CD4-positive, CD25-positive, alpha-beta regulatory T cell (primary cell): ENCODE measurements around the gene CDK10. TPM values are rescaled to one million over a fixed set of nuclear protein-coding genes. Genes with fewer than 3 reads are reported as not detected.
"Not testable (repeated sequence)": the region's sequence is repeated elsewhere in the genome, so short reads cannot be mapped to it uniquely, and the experiment has no call there.

Source experiments
- ATAC-seq, 2 donors: fragments of 150-1000 bp; cut with Tn5 transposase; one replicate each; pipeline ENCODE4 v1.10.0; 2021; ENCODE audit warnings: low read depth in 2 of 2, moderate number of reproducible peaks in 2 of 2, moderate library complexity in 1 of 2
- DNase-seq, 3 donors: peaks; one replicate each; pipeline versions ENCODE4 v3.0.0 to v3.0.0-alpha.2; 2012 to 2022; ENCODE audit warnings: mixed read lengths in 1 of 3
- H3K27ac ChIP-seq: one replicate; pipeline ENCODE4 v1.7.0; 2013; ENCODE audit warnings: mild to moderate bottlenecking, low read length; ENCODE audit not compliant: insufficient read depth, poor library complexity, severe bottlenecking
- H3K27me3 ChIP-seq: one replicate; pipeline ENCODE4 v1.7.0; 2013; ENCODE audit warnings: low read length; ENCODE audit not compliant: control insufficient read depth, insufficient read depth
- H3K36me3 ChIP-seq: one replicate; pipeline ENCODE4 v1.7.0; 2013; ENCODE audit warnings: mild to moderate bottlenecking, low read length, moderate library complexity; ENCODE audit not compliant: control insufficient read depth, insufficient read depth
- H3K4me1 ChIP-seq: 2 replicates; pipeline ENCODE4 v1.7.0; 2013; ENCODE audit warnings: mild to moderate bottlenecking, low read length; ENCODE audit not compliant: insufficient read depth, control insufficient read depth, poor library complexity, severe bottlenecking
- H3K4me3 ChIP-seq: one replicate; pipeline ENCODE4 v1.7.0; 2013; ENCODE audit warnings: low read depth, mild to moderate bottlenecking, low read length, moderate library complexity
- H3K9me3 ChIP-seq, 2 experiments: 1 replicate in 1 of 2; 2 replicates in 1 of 2; pipeline ENCODE4 v1.7.0; 2013; ENCODE audit warnings: low read length in 2 of 2, mild to moderate bottlenecking in 1 of 2, moderate library complexity in 1 of 2; ENCODE audit not compliant: control insufficient read depth in 2 of 2
- H3K27ac Mint-ChIP-seq, 3 donors: one replicate each; pipeline ENCODE4 v1.8.0; 2020 to 2022; ENCODE audit warnings: mild to moderate bottlenecking in 3 of 3, mixed read lengths in 3 of 3, moderate library complexity in 2 of 3
- H3K27me3 Mint-ChIP-seq: one replicate; pipeline ENCODE4 v1.8.0; 2022; ENCODE audit warnings: mild to moderate bottlenecking, mixed read lengths
- H3K36me3 Mint-ChIP-seq: one replicate; pipeline ENCODE4 v1.8.0; 2020; ENCODE audit warnings: mixed read lengths
- H3K4me1 Mint-ChIP-seq, 4 donors: one replicate each; pipeline ENCODE4 v1.8.0; 2020 to 2022; ENCODE audit warnings: mixed read lengths in 4 of 4, mild to moderate bottlenecking in 1 of 4
- H3K4me3 Mint-ChIP-seq, 4 donors: one replicate each; pipeline ENCODE4 v1.8.0; 2020 to 2022; ENCODE audit warnings: mild to moderate bottlenecking in 4 of 4, mixed read lengths in 4 of 4, moderate library complexity in 3 of 4
- H3K9me3 Mint-ChIP-seq, 7 donors: one replicate each; pipeline ENCODE4 v1.8.0; 2020 to 2022; ENCODE audit warnings: mixed read lengths in 7 of 7, mild to moderate bottlenecking in 3 of 7, moderate library complexity in 2 of 7
- polyA plus RNA-seq, 4 donors: library from polyadenylated mRNA; unstranded; fragments of 300-500 nt; fragmentation: Illumina TruSeq; gene quantifications; one replicate each; pipeline ENCODE4 v1.2.3, GENCODE V29; 2021
- total RNA-seq: library from RNA; stranded (reverse); gene quantifications from one replicate; pipeline ENCODE4 v1.2.3, GENCODE V29; 2022

CDK10 gene
- total and polyA plus RNA-seq, 5 donors from 2014 or later: 20.5 to 97.5 (median 24.4) TPM

- H3K4me3 Mint-ChIP-seq: peak overlapping the region in 2 of 4 donors; percentile 2 to 52
These were observed 6.8 kb downstream of the CDK10 start for GRCh38 chr16:89693289-89693731.

GRCh38 chr16:89693931-89694783 is 7.7 kb downstream of the CDK10 start:
- DNase-seq: no peak

More at GRCh38 chr16:89693289-89693731, 6.8 kb downstream of the CDK10 start:
- no peaks in the 10 kb centered on the region for H3K27me3 Mint-ChIP-seq
- Histone ChIP-seq H3K27ac (no peak overlapping the region), H3K4me3 (no peak overlapping the region), H3K27me3 (no peaks in the 10 kb centered on the region), H3K9me3 (no peaks in the 10 kb centered on the region), H3K36me3 (peaks cover 29% of the 10 kb centered on the region), H3K4me1 (peaks cover 14% of the 10 kb centered on the region)
- no peaks in the 10 kb centered on the region for H3K9me3 Mint-ChIP-seq
- no peak overlapping the region for H3K27ac Mint-ChIP-seq
- H3K36me3 Mint-ChIP-seq: peaks cover 13% of the 10 kb centered on the region
- ATAC-seq (no peak), DNase-seq (no peak)
- H3K4me1 Mint-ChIP-seq: peaks cover 0 to 20% (median 0%) of the 10 kb centered on the region in 4 donors

GRCh38 chr16:89694784-89695085 is 8.2 kb downstream of the CDK10 start:
- ATAC-seq, H3K27me3 Mint-ChIP-seq, H3K27ac Mint-ChIP-seq, H3K9me3 Mint-ChIP-seq, H3K4me3 ChIP-seq, H3K9me3 ChIP-seq, H3K27ac ChIP-seq, H3K27me3 ChIP-seq, DNase-seq, H3K4me3 Mint-ChIP-seq: not testable (repeated sequence)
- H3K4me1 Mint-ChIP-seq: peaks cover 0 to 23% (median under 1%) of the 10 kb centered on the region in 4 donors
- peaks cover 13% of the 10 kb centered on the region for H3K36me3 Mint-ChIP-seq
- peaks cover 16% of the 10 kb centered on the region for H3K4me1 ChIP-seq
- peaks cover 26% of the 10 kb centered on the region for H3K36me3 ChIP-seq

More at GRCh38 chr16:89693931-89694783, 7.7 kb downstream of the CDK10 start:
- H3K27me3 ChIP-seq: no peaks in the 10 kb centered on the region
- H3K27ac ChIP-seq: no peak overlapping the region
- no peak overlapping the region for H3K27ac Mint-ChIP-seq
- no peak overlapping the region for H3K4me3 Mint-ChIP-seq
- no peaks in the 10 kb centered on the region for H3K9me3 ChIP-seq
- H3K4me1 Mint-ChIP-seq: peaks cover 0 to 21% (median 0%) of the 10 kb centered on the region in 4 donors
- peaks cover 13% of the 10 kb centered on the region for H3K36me3 Mint-ChIP-seq
- no peak overlapping the region for H3K4me3 ChIP-seq
- peaks cover 14% of the 10 kb centered on the region for H3K4me1 ChIP-seq
- no peak for ATAC-seq
- peaks cover 29% of the 10 kb centered on the region for H3K36me3 ChIP-seq
- no peaks in the 10 kb centered on the region for H3K9me3 Mint-ChIP-seq
- no peaks in the 10 kb centered on the region for H3K27me3 Mint-ChIP-seq

GRCh38 chr16:89695086-89695874 is 8.8 kb downstream of the CDK10 start:
- Histone ChIP-seq H3K4me1 (peaks cover 22% of the 10 kb centered on the region), H3K36me3 (peaks cover 21% of the 10 kb centered on the region), H3K27ac (no peak overlapping the region), H3K4me3 (no peak overlapping the region), H3K27me3 (no peaks in the 10 kb centered on the region), H3K9me3 (no peaks in the 10 kb centered on the region)
- Mint-ChIP-seq H3K36me3 (peaks cover 8% of the 10 kb centered on the region), H3K4me3 (no peak overlapping the region), H3K4me1 (peaks cover 0 to 25% (median 3%) of the 10 kb centered on the region in 4 donors), H3K27ac (no peak overlapping the region), H3K27me3 (no peaks in the 10 kb centered on the region), H3K9me3 (no peaks in the 10 kb centered on the region)
- no peak for ATAC-seq
- no peak for DNase-seq

GRCh38 chr16:89695875-89696669 is 9.6 kb downstream of the CDK10 start:
- Mint-ChIP-seq H3K27me3 (no peaks in the 10 kb centered on the region), H3K4me1 (peaks cover 0 to 25% (median 3%) of the 10 kb centered on the region in 4 donors), H3K27ac (no peak overlapping the region), H3K36me3 (peaks cover 7% of the 10 kb centered on the region), H3K4me3 (no peak overlapping the region), H3K9me3 (no peaks in the 10 kb centered on the region)
- ATAC-seq (no peak), DNase-seq (no peak)
- Histone ChIP-seq H3K4me1 (peaks cover 30% of the 10 kb centered on the region), H3K36me3 (peaks cover 19% of the 10 kb centered on the region), H3K9me3 (no peaks in the 10 kb centered on the region), H3K27ac (no peak overlapping the region), H3K27me3 (no peaks in the 10 kb centered on the region), H3K4me3 (no peak overlapping the region)

- no peak overlapping the region for H3K4me3 ChIP-seq
- peaks cover 33% of the 10 kb centered on the region for H3K4me1 ChIP-seq
- no peaks in the 10 kb centered on the region for H3K9me3 Mint-ChIP-seq
- no peaks in the 10 kb centered on the region for H3K9me3 ChIP-seq
- peak overlapping the region in 2 of 3 donors; percentile 48 to 65 for H3K27ac Mint-ChIP-seq
- no peaks in the 10 kb centered on the region for H3K27me3 Mint-ChIP-seq
- peaks cover 7% of the 10 kb centered on the region for H3K36me3 Mint-ChIP-seq
- ATAC-seq (no peak), DNase-seq (peak in 1 of 3 donors; percentile 59)
- peaks cover 13% of the 10 kb centered on the region for H3K36me3 ChIP-seq
- H3K27me3 ChIP-seq: no peaks in the 10 kb centered on the region
- H3K27ac ChIP-seq: no peak overlapping the region
- H3K4me1 Mint-ChIP-seq: peaks cover 0 to 25% (median 3%) of the 10 kb centered on the region in 4 donors
- no peak overlapping the region for H3K4me3 Mint-ChIP-seq
These were observed 10.2 kb downstream of the CDK10 start for GRCh38 chr16:89696670-89697128.

- DNase-seq: no peak
- Histone ChIP-seq H3K9me3 (no peaks in the 10 kb centered on the region), H3K27me3 (no peaks in the 10 kb centered on the region), H3K4me1 (peaks cover 35% of the 10 kb centered on the region), H3K27ac (no peak overlapping the region), H3K4me3 (no peak overlapping the region), H3K36me3 (peaks cover 9% of the 10 kb centered on the region)
- ATAC-seq: no peak
- H3K27ac Mint-ChIP-seq: peak overlapping the region in 1 of 3 donors; percentile 48
- H3K36me3 Mint-ChIP-seq: peaks cover 7% of the 10 kb centered on the region
- H3K9me3 Mint-ChIP-seq: no peaks in the 10 kb centered on the region
- peaks cover 0 to 27% (median 4%) of the 10 kb centered on the region in 4 donors for H3K4me1 Mint-ChIP-seq
- H3K27me3 Mint-ChIP-seq: no peaks in the 10 kb centered on the region
- no peak overlapping the region for H3K4me3 Mint-ChIP-seq
These were observed 10.7 kb downstream of the CDK10 start for GRCh38 chr16:89697161-89697615.
